B cell (primary cell): Measurements from ENCODE around the gene YIPF2. TPM values are rescaled to one million over a fixed set of nuclear protein-coding genes. Genes with fewer than 3 reads are reported as not detected.

Source experiments
- ATAC-seq: fragments of 200-7000 bp; cut with Tn5 transposase; one replicate; pipeline ENCODE4 v1.10.0; 2021; ENCODE audit warnings: low read depth, mild to moderate bottlenecking, moderate number of reproducible peaks, moderate library complexity
- CTCF ChIA-PET: fragments of 350-600 bp; sonication (Branson Sonifier 250); formaldehyde crosslinking; loops from one replicate; lab custom pipeline; 2021; ENCODE audit warnings: antibody characterized with exemption, inconsistent platforms; lab: Charles Lee
- POLR2A ChIA-PET: fragments of 350-600 bp; sonication (Branson Sonifier 250); formaldehyde crosslinking; loops from one replicate; lab custom pipeline; 2021; ENCODE audit warnings: antibody characterized with exemption; lab: Charles Lee
- DNase-seq: peaks from one replicate; pipeline ENCODE4 v3.0.0; 2013
- H2AFZ ChIP-seq: 2 replicates; pipeline ENCODE4 v1.6.1; 2012; ENCODE audit warnings: mild to moderate bottlenecking, low read depth, low read length; ENCODE audit not compliant: insufficient read depth, poor library complexity, severe bottlenecking
- H3K27ac ChIP-seq, 2 donors: 1 replicate in 1 of 2; 2 replicates in 1 of 2; pipeline ENCODE4 v1.5.1; 2012 to 2013; ENCODE audit warnings: low read length in 2 of 2, mild to moderate bottlenecking in 2 of 2, moderate library complexity in 1 of 2
- H3K27me3 ChIP-seq, 4 experiments: fragments of 200-600 bp in 1 of 4; sonication (generic) in 1 of 4; replicated peaks in 1 of 4; 1 replicate in 2 of 4; 2 replicates in 2 of 4; pipeline versions ENCODE4 v1.6.1 to v1.7.0; 2013 to 2016; ENCODE audit warnings: low read length in 3 of 4, mild to moderate bottlenecking in 2 of 4, mixed read lengths in 1 of 4, moderate library complexity in 1 of 4; ENCODE audit not compliant: insufficient read depth in 4 of 4, control insufficient read depth in 3 of 4; ENCODE audit errors: control extremely low read depth in 1 of 4
- H3K36me3 ChIP-seq, 2 experiments: replicated peaks in 1 of 2; 1 replicate in 1 of 2; 2 replicates in 1 of 2; pipeline versions ENCODE4 v1.6.1 to v1.7.1; 2013; ENCODE audit warnings: low read length in 1 of 2; ENCODE audit not compliant: insufficient read depth in 2 of 2, control insufficient read depth in 1 of 2; ENCODE audit errors: control extremely low read depth in 1 of 2, extremely low read depth in 1 of 2
- H3K4me1 ChIP-seq, 2 donors: fragments of 200-600 bp in 1 of 2; sonication (generic) in 1 of 2; 1 replicate in 1 of 2; 2 replicates in 1 of 2; pipeline versions ENCODE4 v1.5.1 to v1.6.1; 2013 to 2017; ENCODE audit warnings: low read length in 2 of 2; ENCODE audit not compliant: control insufficient read depth in 2 of 2, insufficient read depth in 2 of 2
- H3K4me2 ChIP-seq: replicated peaks from 2 replicates; pipeline ENCODE3; 2012; ENCODE audit warnings: mild to moderate bottlenecking, low read depth, low read length; ENCODE audit not compliant: poor library complexity, severe bottlenecking
- H3K4me3 ChIP-seq, 5 experiments: fragments of 200-600 bp in 1 of 5; sonication (generic) in 1 of 5; 1 replicate in 3 of 5; 2 replicates in 2 of 5; pipeline versions ENCODE4 v1.5.1 to v1.7.0; 2011 to 2016; ENCODE audit warnings: low read length in 4 of 5, mild to moderate bottlenecking in 4 of 5, low read depth in 2 of 5, control low read depth in 1 of 5, moderate library complexity in 1 of 5; ENCODE audit not compliant: insufficient read depth in 1 of 5; ENCODE audit errors: control extremely low read depth in 1 of 5, extremely low read depth in 1 of 5
- H3K79me2 ChIP-seq: fragments of 200-600 bp; sonication (generic); one replicate; pipeline ENCODE4 v1.6.0; 2016; ENCODE audit warnings: low read length; ENCODE audit not compliant: control insufficient read depth, insufficient read depth
- H3K9ac ChIP-seq: fragments of 200-600 bp; sonication (generic); 2 replicates; pipeline ENCODE4 v1.6.1; 2017; ENCODE audit warnings: mild to moderate bottlenecking, low read length, moderate library complexity
- H3K9me3 ChIP-seq, 3 donors: one replicate each; pipeline versions ENCODE4 v1.6.1 to v1.7.1; 2013; ENCODE audit warnings: low read length in 2 of 3; ENCODE audit not compliant: control insufficient read depth in 2 of 3, insufficient read depth in 1 of 3; ENCODE audit errors: control extremely low read depth in 1 of 3
- H4K20me1 ChIP-seq: 2 replicates; pipeline ENCODE4 v1.6.0; 2012; ENCODE audit warnings: mild to moderate bottlenecking, low read length; ENCODE audit not compliant: insufficient read depth, control insufficient read depth, poor library complexity, severe bottlenecking
- H3K27ac Mint-ChIP-seq: one replicate; pipeline ENCODE4 v1.8.0; 2021; ENCODE audit warnings: mixed read lengths
- H3K27me3 Mint-ChIP-seq: one replicate; pipeline ENCODE4 v1.8.0; 2021; ENCODE audit warnings: mixed read lengths
- H3K4me1 Mint-ChIP-seq: one replicate; pipeline ENCODE4 v1.8.0; 2021; ENCODE audit warnings: mixed read lengths
- H3K4me3 Mint-ChIP-seq: one replicate; pipeline ENCODE4 v1.8.0; 2021; ENCODE audit warnings: mixed read lengths
- H3K9me3 Mint-ChIP-seq: one replicate; pipeline ENCODE4 v1.8.0; 2022; ENCODE audit warnings: mixed read lengths; ENCODE audit not compliant: insufficient read depth
- EZH2 ChIP-seq: IDR thresholded peaks from 2 replicates; pipeline ENCODE4 v1.6.1; 2012; ENCODE audit warnings: borderline replicate concordance, low read depth, mild to moderate bottlenecking, moderate library complexity, low read length; ENCODE audit not compliant: insufficient read depth, poor library complexity, severe bottlenecking
- WGBS: methylation state at CpG from one replicate; pipeline ENCODE4 v1.1.5; 2013; ENCODE audit warnings: missing lambda C conversion rate; ENCODE audit not compliant: insufficient coverage; 5-methylcytosine and 5-hydroxymethylcytosine counted together
- intact Hi-C: fragments of 100-400 bp; cut with micrococcal nuclease; formaldehyde crosslinking; loops from one replicate; pipeline ENCODE4 v1.10.0; 2022
- polyA plus RNA-seq: library from polyadenylated mRNA; depleted of rRNA; stranded (reverse); fragments of >200 nt; gene quantifications from 2 replicates; pipeline ENCODE4 v1.2.3, GENCODE V29; 2012
- total RNA-seq, 2 donors: library from RNA; stranded (reverse); fragments of 120-200 nt in 1 of 2; gene quantifications; 1 replicate in 1 of 2; 2 replicates in 1 of 2; pipeline versions ENCODE4 v1.2.3 to v1.2.4, GENCODE V29; 2013 to 2022
- TF ChIP-seq, protein P1 (sequence below): fragments of 200-600 bp; IDR thresholded peaks from one replicate; pipeline ENCODE4 v1.8.0; 2022; ENCODE audit warnings: antibody characterized with exemption, mild to moderate bottlenecking

YIPF2 gene
- total and polyA plus RNA-seq, 2 donors (not counting 1 experiment from before 2014, with no cell fraction given) = 19.8 to 34.8 TPM

DNA sequence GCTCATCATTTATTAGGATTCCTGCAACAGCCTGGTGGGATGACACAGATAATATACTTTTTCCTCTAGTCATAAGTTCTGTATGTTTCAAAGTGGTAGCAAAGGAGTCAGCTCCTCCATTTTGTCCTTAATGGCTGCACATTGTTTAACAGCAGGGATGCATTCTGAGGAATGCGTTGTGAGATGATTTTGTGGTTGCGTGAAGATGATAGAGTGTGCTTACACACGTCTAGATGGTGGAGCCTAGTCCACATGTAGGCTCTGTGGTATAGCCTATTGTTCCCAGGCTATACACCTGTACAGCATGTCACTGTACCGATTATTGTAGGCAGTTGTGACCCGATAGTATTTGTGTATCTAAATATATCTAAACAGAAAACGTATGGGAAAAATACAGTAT is 37.0 kb upstream of the YIPF2 start:
- DNase-seq = no peak
- no peak for ATAC-seq
- no peak overlapping the region for H3K9ac ChIP-seq
- H2AFZ ChIP-seq = no peak overlapping the region
- no peaks in the 10 kb centered on the region for H3K27me3 Mint-ChIP-seq
- TF ChIP-seq, protein P1, sequence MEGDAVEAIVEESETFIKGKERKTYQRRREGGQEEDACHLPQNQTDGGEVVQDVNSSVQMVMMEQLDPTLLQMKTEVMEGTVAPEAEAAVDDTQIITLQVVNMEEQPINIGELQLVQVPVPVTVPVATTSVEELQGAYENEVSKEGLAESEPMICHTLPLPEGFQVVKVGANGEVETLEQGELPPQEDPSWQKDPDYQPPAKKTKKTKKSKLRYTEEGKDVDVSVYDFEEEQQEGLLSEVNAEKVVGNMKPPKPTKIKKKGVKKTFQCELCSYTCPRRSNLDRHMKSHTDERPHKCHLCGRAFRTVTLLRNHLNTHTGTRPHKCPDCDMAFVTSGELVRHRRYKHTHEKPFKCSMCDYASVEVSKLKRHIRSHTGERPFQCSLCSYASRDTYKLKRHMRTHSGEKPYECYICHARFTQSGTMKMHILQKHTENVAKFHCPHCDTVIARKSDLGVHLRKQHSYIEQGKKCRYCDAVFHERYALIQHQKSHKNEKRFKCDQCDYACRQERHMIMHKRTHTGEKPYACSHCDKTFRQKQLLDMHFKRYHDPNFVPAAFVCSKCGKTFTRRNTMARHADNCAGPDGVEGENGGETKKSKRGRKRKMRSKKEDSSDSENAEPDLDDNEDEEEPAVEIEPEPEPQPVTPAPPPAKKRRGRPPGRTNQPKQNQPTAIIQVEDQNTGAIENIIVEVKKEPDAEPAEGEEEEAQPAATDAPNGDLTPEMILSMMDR = no peak
- TF ChIP-seq EZH2 = no peak
- WGBS = 90% methylated on average over 2 of the region's 6 CpGs
- POLR2A ChIA-PET = no interaction called here
- CTCF ChIA-PET = interaction anchor here (1.1 to 4.6 kb wide), 2 partner anchors 24 to 70 kb away, joined by 4 to 23 read pairs; no protein-coding TSS in a partner anchor
- peaks cover 42% of the 10 kb centered on the region for H4K20me1 ChIP-seq
- no peak overlapping the region for H3K27ac Mint-ChIP-seq
- H3K36me3 ChIP-seq = no peaks in the 10 kb centered on the region
- H3K9me3 ChIP-seq = no peaks in the 10 kb centered on the region
- H3K79me2 ChIP-seq = peaks cover 90% of the 10 kb centered on the region
- no peak overlapping the region for H3K4me3 ChIP-seq
- no peaks in the 10 kb centered on the region for H3K9me3 Mint-ChIP-seq
- peaks cover 29 to 63% of the 10 kb centered on the region in 2 donors for H3K4me1 ChIP-seq
- intact Hi-C loops = no loop called here
- no peak overlapping the region for H3K4me3 Mint-ChIP-seq
- peaks cover 58% of the 10 kb centered on the region for H3K4me1 Mint-ChIP-seq
- H3K27me3 ChIP-seq = no peaks in the 10 kb centered on the region
- H3K27ac ChIP-seq = no peak overlapping the region
- H3K4me2 ChIP-seq = no peak overlapping the region

DNA sequence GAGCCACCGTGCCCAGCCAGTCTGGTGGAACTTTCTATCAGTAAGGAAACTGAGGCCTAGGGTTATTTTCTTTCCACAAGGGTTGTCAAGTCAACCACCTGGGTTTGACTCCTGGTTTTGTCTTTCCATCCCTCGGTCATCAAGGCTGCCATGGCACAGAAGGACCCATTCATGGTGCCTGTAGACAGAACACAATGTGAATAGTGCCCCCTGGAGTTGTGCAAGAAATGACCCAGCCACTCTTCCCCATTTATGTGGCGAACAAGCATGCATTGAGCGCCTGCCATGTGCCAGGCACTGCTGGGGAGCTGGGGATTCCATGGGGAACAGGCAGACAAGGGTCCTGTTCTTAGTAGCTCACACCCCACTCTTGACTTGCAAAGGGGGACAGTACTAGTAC is 36.5 kb upstream of the YIPF2 start:
- no peak overlapping the region for H3K27ac Mint-ChIP-seq
- no peak overlapping the region for H3K9ac ChIP-seq
- no peak overlapping the region for H2AFZ ChIP-seq
- no peaks in the 10 kb centered on the region for H3K27me3 Mint-ChIP-seq
- no peaks in the 10 kb centered on the region for H3K9me3 Mint-ChIP-seq
- CTCF ChIA-PET = interaction anchor here (1.1 to 4.6 kb wide), 2 partner anchors 23 to 71 kb away, joined by 4 to 23 read pairs; no protein-coding TSS in a partner anchor
- intact Hi-C loops = loop anchor here (5.0 kb wide), 1 partner anchor 82 kb away; no protein-coding TSS in a partner anchor
- DNase-seq = no peak
- H3K79me2 ChIP-seq = peaks cover 90% of the 10 kb centered on the region
- 99% methylated on average over 4 of the region's 4 CpGs for WGBS
- no peak for TF ChIP-seq EZH2
- TF ChIP-seq, protein P1 = no peak
- POLR2A ChIA-PET = no interaction called here
- H4K20me1 ChIP-seq = peaks cover 38% of the 10 kb centered on the region
- H3K9me3 ChIP-seq = no peaks in the 10 kb centered on the region
- H3K27me3 ChIP-seq = no peaks in the 10 kb centered on the region
- no peak for ATAC-seq
- H3K4me1 Mint-ChIP-seq = peaks cover 57% of the 10 kb centered on the region
- H3K36me3 ChIP-seq = no peaks in the 10 kb centered on the region
- H3K4me3 Mint-ChIP-seq = no peak overlapping the region
- H3K27ac ChIP-seq = no peak overlapping the region
- H3K4me2 ChIP-seq = no peak overlapping the region
- H3K4me3 ChIP-seq = no peak overlapping the region
- peaks cover 31 to 65% of the 10 kb centered on the region in 2 donors for H3K4me1 ChIP-seq
